Neuron (in vitro differentiated cells): ENCODE measurements around the gene PPP6R2.
"Not testable (repeated sequence)": the region's sequence is repeated elsewhere in the genome, so short reads cannot be mapped to it uniquely, and the experiment has no call there.

Source experiments
- H2AFZ ChIP-seq: one replicate; pipeline ENCODE4 v1.6.1; 2013; ENCODE audit warnings: low read depth, mild to moderate bottlenecking, inconsistent platforms, low read length, moderate library complexity
- H3K27me3 ChIP-seq: one replicate; pipeline ENCODE4 v1.6.1; 2013; ENCODE audit warnings: low read length; ENCODE audit not compliant: insufficient read depth
- H3K36me3 ChIP-seq: one replicate; pipeline ENCODE4 v1.6.1; 2013; ENCODE audit warnings: low read length; ENCODE audit not compliant: insufficient read depth
- H3K4me1 ChIP-seq: one replicate; pipeline ENCODE4 v1.6.1; 2013; ENCODE audit warnings: low read length; ENCODE audit not compliant: insufficient read depth
- H3K4me3 ChIP-seq: 2 replicates; pipeline ENCODE4 v1.5.1; 2013; ENCODE audit warnings: mild to moderate bottlenecking, low read length, moderate library complexity
- H3K9me3 ChIP-seq: one replicate; pipeline ENCODE4 v1.6.1; 2013; ENCODE audit warnings: low read length

The PPP6R2 gene

DNA sequence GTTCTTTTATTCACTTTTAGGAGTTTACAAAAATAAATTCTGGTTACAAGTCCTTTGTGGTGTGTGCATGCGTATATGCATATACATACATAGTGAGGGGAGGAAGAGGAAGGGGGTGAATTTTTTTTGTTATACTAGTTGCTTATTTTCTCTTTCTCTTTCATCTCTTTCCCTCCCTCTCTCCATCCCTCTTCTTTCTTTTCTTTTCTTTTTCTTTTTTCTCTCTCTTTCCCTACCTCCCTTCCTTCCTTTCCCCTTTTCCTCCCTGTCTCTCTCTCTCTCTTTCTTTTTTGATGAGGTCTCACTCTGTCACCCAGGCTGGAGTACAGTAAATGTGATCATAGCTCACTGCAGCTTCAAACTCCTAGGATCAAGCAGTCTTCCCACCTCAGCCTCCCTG, 14.1 kb downstream of the PPP6R2 start:
- H3K27me3 ChIP-seq, result no peaks in the 10 kb centered on the region
- peaks cover 2% of the 10 kb centered on the region for H3K9me3 ChIP-seq
- H2AFZ ChIP-seq, result no peak overlapping the region
- peaks cover 22% of the 10 kb centered on the region for H3K36me3 ChIP-seq
- H3K4me3 ChIP-seq, result no peak overlapping the region
- no peaks in the 10 kb centered on the region for H3K4me1 ChIP-seq

GRCh38 chr22:50357756-50358155, 14.6 kb downstream of the PPP6R2 start:
- peaks cover 2% of the 10 kb centered on the region for H3K9me3 ChIP-seq
- H2AFZ ChIP-seq, result no peak overlapping the region
- no peak overlapping the region for H3K4me3 ChIP-seq
- H3K36me3 ChIP-seq, result peaks cover 19% of the 10 kb centered on the region
- no peaks in the 10 kb centered on the region for H3K27me3 ChIP-seq
- H3K4me1 ChIP-seq, result no peaks in the 10 kb centered on the region

DNA sequence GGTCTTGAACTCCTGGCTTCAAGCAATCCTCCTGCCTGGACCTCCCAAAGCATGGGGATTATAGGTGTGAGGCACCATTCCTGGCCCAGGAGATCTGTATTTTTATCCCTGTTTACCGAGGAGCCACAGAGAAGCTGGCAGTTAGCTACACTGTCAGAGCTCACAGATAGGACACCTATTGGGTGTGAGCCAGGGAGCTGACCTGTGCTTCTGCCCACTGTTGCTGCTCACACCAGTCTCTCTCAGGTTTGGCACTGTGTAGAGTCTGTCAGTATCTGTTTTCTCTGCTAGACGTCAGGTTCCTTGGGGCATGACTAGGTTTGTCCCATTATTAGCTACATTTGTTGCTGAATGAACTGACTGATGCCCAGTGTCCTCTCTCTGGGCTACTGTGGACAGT, 17.5 kb downstream of the PPP6R2 start:
- Histone ChIP-seq H3K36me3 (peaks cover 11% of the 10 kb centered on the region), H3K4me1 (no peaks in the 10 kb centered on the region)

GRCh38 chr22:50361222-50361621, 18.1 kb downstream of the PPP6R2 start:
- Histone ChIP-seq H3K4me3 (no peak overlapping the region), H3K9me3 (peaks cover 2% of the 10 kb centered on the region), H2AFZ (no peak overlapping the region), H3K36me3 (peaks cover 11% of the 10 kb centered on the region), H3K27me3 (no peaks in the 10 kb centered on the region), H3K4me1 (no peaks in the 10 kb centered on the region)

More for the DNA sequence above, 17.5 kb downstream of the PPP6R2 start:
- H3K4me3 ChIP-seq, result no peak overlapping the region
- no peak overlapping the region for H2AFZ ChIP-seq
- no peaks in the 10 kb centered on the region for H3K27me3 ChIP-seq
- H3K9me3 ChIP-seq, result peaks cover 2% of the 10 kb centered on the region

DNA sequence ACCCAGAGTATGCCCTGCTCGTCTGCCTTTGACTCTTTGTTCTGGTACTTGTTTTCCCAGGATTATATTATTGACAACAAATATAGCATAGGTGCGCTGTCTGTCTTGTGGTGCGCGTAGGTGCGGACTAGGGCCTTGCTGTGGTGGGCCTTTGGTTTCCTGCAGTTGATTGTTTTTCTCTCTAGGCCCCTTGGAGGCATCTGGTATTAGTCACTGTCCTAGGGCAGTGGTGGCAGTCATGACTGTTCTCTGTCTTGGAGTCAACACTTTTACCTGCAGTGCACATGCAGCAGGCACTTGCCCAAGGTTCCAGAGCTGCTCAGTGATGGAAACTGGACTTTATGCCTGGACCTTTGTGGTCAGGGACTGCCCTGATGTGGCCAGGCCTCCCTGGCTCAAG, 18.6 kb downstream of the PPP6R2 start:
- H3K36me3 ChIP-seq, result peaks cover 11% of the 10 kb centered on the region
- H3K4me3 ChIP-seq, result no peak overlapping the region
- no peaks in the 10 kb centered on the region for H3K27me3 ChIP-seq
- peaks cover 2% of the 10 kb centered on the region for H3K9me3 ChIP-seq
- H2AFZ ChIP-seq, result no peak overlapping the region
- no peaks in the 10 kb centered on the region for H3K4me1 ChIP-seq

- no peaks in the 10 kb centered on the region for H3K27me3 ChIP-seq
- peaks cover 2% of the 10 kb centered on the region for H3K9me3 ChIP-seq
- no peak overlapping the region for H2AFZ ChIP-seq
- no peaks in the 10 kb centered on the region for H3K4me1 ChIP-seq
- no peak overlapping the region for H3K4me3 ChIP-seq
- H3K36me3 ChIP-seq, result peaks cover 14% of the 10 kb centered on the region
These were observed 20.2 kb downstream of the PPP6R2 start for GRCh38 chr22:50363166-50363802.

DNA sequence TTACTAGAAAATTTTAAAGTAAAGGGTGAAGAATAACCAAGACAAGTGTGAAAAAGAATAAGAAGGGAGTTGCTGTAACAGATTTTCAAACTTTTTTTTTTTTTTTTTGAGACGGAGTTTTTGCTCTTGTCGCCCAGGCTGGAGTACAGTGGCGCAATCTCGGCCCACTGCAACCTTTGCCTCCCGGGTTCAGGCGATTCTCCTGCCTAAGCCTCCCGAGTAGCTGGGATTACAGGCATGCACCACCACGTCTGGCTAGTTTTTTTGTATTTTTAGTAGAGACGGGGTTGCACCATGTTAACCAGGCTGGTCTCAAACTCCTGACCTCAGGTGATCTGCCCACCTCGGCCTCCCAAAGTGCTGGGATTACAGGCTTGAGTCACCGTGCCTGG, 20.7 kb downstream of the PPP6R2 start:
- H3K4me1 ChIP-seq, H3K9me3 ChIP-seq, H3K27me3 ChIP-seq, H2AFZ ChIP-seq, H3K4me3 ChIP-seq: not testable (repeated sequence)
- peaks cover 18% of the 10 kb centered on the region for H3K36me3 ChIP-seq

DNA sequence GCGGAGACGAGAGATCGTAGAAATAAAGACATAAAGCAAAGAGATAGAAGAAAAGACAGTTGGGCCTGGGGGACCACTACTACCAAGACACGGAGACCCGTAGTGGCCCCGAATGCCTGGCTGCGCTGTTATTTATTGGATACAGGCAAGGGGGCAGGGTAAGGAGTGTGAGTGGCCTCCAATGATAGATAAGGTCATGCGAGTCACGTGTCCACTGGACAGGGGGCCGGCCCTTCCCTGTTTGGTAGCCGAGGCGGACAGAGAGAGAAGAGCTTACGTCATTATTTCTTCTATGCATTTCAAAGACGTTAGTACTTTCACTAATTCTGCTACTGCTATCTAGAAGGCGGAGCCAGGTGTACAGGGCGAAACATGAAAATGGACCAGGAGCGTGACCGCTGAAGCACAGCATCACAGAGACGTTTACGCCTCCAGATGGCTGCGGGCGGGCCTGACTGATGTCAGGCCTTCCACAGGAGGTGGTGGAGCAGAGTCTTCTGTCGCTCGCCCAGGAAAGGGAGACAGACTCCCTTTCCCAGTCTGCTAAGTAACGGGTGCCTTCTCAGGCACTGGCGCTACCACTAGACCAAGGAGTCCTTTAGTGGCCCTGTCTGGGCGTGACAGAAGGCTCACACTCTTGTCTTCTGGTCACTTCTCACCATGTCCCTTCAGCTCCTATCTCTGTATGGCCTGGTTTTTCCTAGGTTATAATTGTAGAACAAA, 24.8 kb downstream of the PPP6R2 start:
- Histone ChIP-seq H3K9me3 (peaks cover 2% of the 10 kb centered on the region), H3K4me3 (no peak overlapping the region), H3K4me1 (no peaks in the 10 kb centered on the region), H3K36me3 (peaks cover 16% of the 10 kb centered on the region), H2AFZ (no peak overlapping the region), H3K27me3 (no peaks in the 10 kb centered on the region)

GRCh38 chr22:50371101-50371648, 28.0 kb downstream of the PPP6R2 start:
- Histone ChIP-seq H3K27me3 (no peaks in the 10 kb centered on the region), H3K4me1 (no peaks in the 10 kb centered on the region), H3K9me3 (peaks cover 2% of the 10 kb centered on the region), H2AFZ (no peak overlapping the region), H3K36me3 (peaks cover 37% of the 10 kb centered on the region), H3K4me3 (no peak overlapping the region)

GRCh38 chr22:50376085-50376651, 33.0 kb downstream of the PPP6R2 start:
- H2AFZ ChIP-seq, result no peak overlapping the region
- H3K4me3 ChIP-seq, result no peak overlapping the region
- H3K27me3 ChIP-seq, result no peaks in the 10 kb centered on the region
- peaks cover 8% of the 10 kb centered on the region for H3K9me3 ChIP-seq
- no peaks in the 10 kb centered on the region for H3K4me1 ChIP-seq
- peaks cover 46% of the 10 kb centered on the region for H3K36me3 ChIP-seq

GRCh38 chr22:50381021-50381555, 38.0 kb downstream of the PPP6R2 start:
- not testable (repeated sequence) for H2AFZ ChIP-seq, H3K27me3 ChIP-seq, H3K4me3 ChIP-seq, H3K9me3 ChIP-seq, H3K4me1 ChIP-seq
- H3K36me3 ChIP-seq, result peaks cover 34% of the 10 kb centered on the region

DNA sequence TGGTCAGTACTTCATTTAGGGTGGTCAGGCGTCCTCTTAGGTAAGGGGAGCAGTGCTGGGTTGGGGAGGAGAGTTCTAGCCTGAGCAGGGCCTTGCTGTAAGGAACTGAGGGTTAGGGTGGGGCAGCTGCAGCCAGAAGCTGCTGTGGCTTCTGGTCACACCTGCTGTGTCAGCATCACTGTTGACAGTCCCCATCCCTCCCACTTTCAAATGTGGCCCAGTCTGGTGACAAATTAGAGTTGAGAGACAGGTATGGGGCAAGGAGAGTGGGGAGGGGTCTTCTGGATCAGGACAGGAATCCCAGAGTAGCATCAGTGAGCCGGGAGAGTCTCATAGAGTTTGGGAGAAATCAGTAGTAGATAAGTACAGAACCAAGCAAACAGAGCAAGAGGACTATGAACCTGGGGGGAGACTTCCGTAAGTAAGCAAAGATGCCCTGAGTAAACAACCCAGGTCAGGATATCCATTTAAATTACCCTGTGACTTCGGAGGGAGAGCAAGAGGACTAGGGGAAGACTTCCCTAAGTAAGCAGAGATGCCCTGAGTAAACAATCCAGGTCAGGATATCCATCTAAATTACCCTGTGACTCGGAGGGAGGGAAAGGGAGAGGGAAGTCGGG, 53.7 kb downstream of the PPP6R2 start:
- H3K4me3 ChIP-seq, result no peak overlapping the region
- no peak overlapping the region for H2AFZ ChIP-seq

More for the DNA sequence above, 53.7 kb downstream of the PPP6R2 start:
- Histone ChIP-seq H3K36me3 (peaks cover 33% of the 10 kb centered on the region), H3K4me1 (peaks cover 3% of the 10 kb centered on the region), H3K9me3 (peaks cover 3% of the 10 kb centered on the region), H3K27me3 (no peaks in the 10 kb centered on the region)
